Measurements from ENCODE around the gene SORCS2.

- no peak for TF ChIP-seq REST (IDR thresholded peaks at IDR 0.05; ENCODE audit: borderline replicate concordance)
- no peak for TF ChIP-seq CTCF (IDR thresholded peaks at IDR 0.05; ENCODE audit: poor library complexity, severe bottlenecking)
- no peak for TF ChIP-seq TAF1 (IDR thresholded peaks at IDR 0.05; ENCODE audit: low read depth)
- no peak for TF ChIP-seq EZH2 (IDR thresholded peaks at IDR 0.05; ENCODE audit: borderline replicate concordance, insufficient read depth, low read length, poor library complexity, severe bottlenecking)
- no peak for TF ChIP-seq RAD21 (conservative IDR thresholded peaks at IDR 0.05)
- TF ChIP-seq EP300 (conservative IDR thresholded peaks at IDR 0.05; ENCODE audit: poor library complexity, severe bottlenecking): no peak
- no peak for TF ChIP-seq POLR2AphosphoS5 (IDR thresholded peaks at IDR 0.05)
- TF ChIP-seq SMC3 (conservative IDR thresholded peaks at IDR 0.05; ENCODE audit: poor library complexity): no peak
- TF ChIP-seq MXI1 (conservative IDR thresholded peaks at IDR 0.05; ENCODE audit: poor library complexity, severe bottlenecking): no peak
Observed at GRCh38 chr4:7169134-7169533, 23.2 kb upstream of the SORCS2 start.

All from neural cell (in vitro differentiated cells).